HEK293 (cell line): ENCODE measurements around the gene MTMR10.

ENCODE experiments used
- FEZF1 ChIP-seq: fragments of 450-650 bp; formaldehyde crosslinking; IDR thresholded peaks from 2 replicates; pipeline ENCODE4 v1.5.1; 2016; ENCODE audit warnings: missing biosample characterization, missing genetic modification characterization
- MYNN ChIP-seq: fragments of 450-650 bp; formaldehyde crosslinking; IDR thresholded peaks from 2 replicates; pipeline ENCODE4 v1.5.1; 2016; ENCODE audit warnings: missing biosample characterization, missing genetic modification characterization, borderline replicate concordance
- SP2 ChIP-seq: fragments of 450-650 bp; formaldehyde crosslinking; IDR thresholded peaks from 2 replicates; pipeline ENCODE4 v1.5.1; 2016; ENCODE audit warnings: missing biosample characterization, missing genetic modification characterization
- TCF7L2 ChIP-seq: IDR thresholded peaks from 2 replicates; pipeline ENCODE4 v1.6.1; 2011; ENCODE audit warnings: low read depth, mild to moderate bottlenecking, inconsistent platforms, low read length, moderate library complexity, borderline replicate concordance
- YY1 ChIP-seq: fragments of 450-650 bp; formaldehyde crosslinking; IDR thresholded peaks from 2 replicates; pipeline ENCODE4 v1.5.1; 2018; ENCODE audit warnings: missing biosample characterization, missing genetic modification characterization
- ZNF2 ChIP-seq: fragments of 450-650 bp; formaldehyde crosslinking; IDR thresholded peaks from 2 replicates; pipeline ENCODE4 v1.5.1; 2016; ENCODE audit warnings: missing biosample characterization, missing genetic modification characterization
- ZNF423 ChIP-seq: fragments of 450-650 bp; formaldehyde crosslinking; IDR thresholded peaks from 2 replicates; pipeline ENCODE4 v1.5.1; 2016; ENCODE audit warnings: missing biosample characterization, missing genetic modification characterization
- ZNF707 ChIP-seq: fragments of 450-650 bp; formaldehyde crosslinking; IDR thresholded peaks from 2 replicates; pipeline ENCODE4 v1.5.1; 2016; ENCODE audit warnings: missing biosample characterization, missing genetic modification characterization
- ZNF785 ChIP-seq: fragments of 450-650 bp; formaldehyde crosslinking; IDR thresholded peaks from 2 replicates; pipeline ENCODE4 v1.5.1; 2016; ENCODE audit warnings: missing biosample characterization, missing genetic modification characterization
- TF ChIP-seq, protein P1 (sequence below): fragments of 450-650 bp; formaldehyde crosslinking; IDR thresholded peaks from 2 replicates; pipeline ENCODE4 v1.5.1; 2016; ENCODE audit warnings: missing biosample characterization, missing genetic modification characterization
- TF ChIP-seq, protein P2 (sequence below): fragments of 450-650 bp; IDR thresholded peaks from 2 replicates; pipeline ENCODE4 v1.5.1; 2018; ENCODE audit warnings: missing biosample characterization, mild to moderate bottlenecking, missing genetic modification characterization
- TF ChIP-seq, protein P3 (sequence below): fragments of 450-650 bp; formaldehyde crosslinking; optimal IDR thresholded peaks from 2 replicates; pipeline ENCODE3; 2016; ENCODE audit warnings: missing biosample characterization, mild to moderate bottlenecking, missing genetic modification characterization
- TF ChIP-seq, protein P4 (sequence below): fragments of 450-650 bp; formaldehyde crosslinking; IDR thresholded peaks from 2 replicates; pipeline ENCODE4 v1.5.1; 2017; ENCODE audit warnings: missing biosample characterization, missing genetic modification characterization
- TF ChIP-seq, protein P5 (sequence below): fragments of 450-650 bp; formaldehyde crosslinking; IDR thresholded peaks from 2 replicates; pipeline ENCODE4 v1.5.1; 2016; ENCODE audit warnings: missing biosample characterization, missing genetic modification characterization, low read depth

DNA sequence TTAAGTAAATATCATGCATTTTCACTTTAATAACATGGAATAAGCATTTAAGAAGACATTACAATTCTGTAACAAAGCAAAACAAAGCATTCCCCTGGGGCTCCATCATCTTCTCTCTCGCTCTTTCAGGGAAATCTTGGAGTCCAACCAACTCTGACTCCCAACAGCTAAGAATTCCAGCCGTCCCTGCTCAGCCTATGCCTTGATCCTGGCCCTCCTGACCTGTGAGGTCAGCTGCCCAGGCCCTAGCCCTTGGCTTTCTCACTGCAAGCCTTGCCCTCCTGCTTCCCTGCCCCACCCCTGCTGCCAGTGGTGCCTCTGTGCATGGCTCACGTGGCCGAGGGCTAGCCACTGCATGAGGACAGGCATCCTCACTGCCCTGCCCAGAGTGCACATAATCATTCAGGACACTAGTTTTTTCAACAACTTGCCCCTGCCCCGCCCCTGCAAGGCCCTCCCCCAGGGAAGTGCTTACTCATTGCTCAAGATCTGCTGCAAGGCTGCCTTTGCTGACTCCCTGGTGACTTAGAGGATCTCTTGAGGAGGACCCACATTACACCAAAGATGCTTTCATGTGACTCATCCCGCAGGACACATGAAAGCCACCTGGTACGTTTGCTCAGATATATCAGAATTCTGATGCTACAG is 37.6 kb downstream of the MTMR10 start:
- TF ChIP-seq, protein P1, sequence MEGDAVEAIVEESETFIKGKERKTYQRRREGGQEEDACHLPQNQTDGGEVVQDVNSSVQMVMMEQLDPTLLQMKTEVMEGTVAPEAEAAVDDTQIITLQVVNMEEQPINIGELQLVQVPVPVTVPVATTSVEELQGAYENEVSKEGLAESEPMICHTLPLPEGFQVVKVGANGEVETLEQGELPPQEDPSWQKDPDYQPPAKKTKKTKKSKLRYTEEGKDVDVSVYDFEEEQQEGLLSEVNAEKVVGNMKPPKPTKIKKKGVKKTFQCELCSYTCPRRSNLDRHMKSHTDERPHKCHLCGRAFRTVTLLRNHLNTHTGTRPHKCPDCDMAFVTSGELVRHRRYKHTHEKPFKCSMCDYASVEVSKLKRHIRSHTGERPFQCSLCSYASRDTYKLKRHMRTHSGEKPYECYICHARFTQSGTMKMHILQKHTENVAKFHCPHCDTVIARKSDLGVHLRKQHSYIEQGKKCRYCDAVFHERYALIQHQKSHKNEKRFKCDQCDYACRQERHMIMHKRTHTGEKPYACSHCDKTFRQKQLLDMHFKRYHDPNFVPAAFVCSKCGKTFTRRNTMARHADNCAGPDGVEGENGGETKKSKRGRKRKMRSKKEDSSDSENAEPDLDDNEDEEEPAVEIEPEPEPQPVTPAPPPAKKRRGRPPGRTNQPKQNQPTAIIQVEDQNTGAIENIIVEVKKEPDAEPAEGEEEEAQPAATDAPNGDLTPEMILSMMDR (tag by site-specific recombination), result no peak
- TF ChIP-seq ZNF785 (no peak), FEZF1 (no peak), ZNF2 (tag by site-specific recombination) (no peak), SP2 (tag by site-specific recombination) (no peak), TCF7L2 (no peak), MYNN (no peak), ZNF707 (no peak), ZNF423 (tag by site-specific recombination) (no peak), YY1 (tag by site-specific recombination) (no peak)
- TF ChIP-seq, protein P2, sequence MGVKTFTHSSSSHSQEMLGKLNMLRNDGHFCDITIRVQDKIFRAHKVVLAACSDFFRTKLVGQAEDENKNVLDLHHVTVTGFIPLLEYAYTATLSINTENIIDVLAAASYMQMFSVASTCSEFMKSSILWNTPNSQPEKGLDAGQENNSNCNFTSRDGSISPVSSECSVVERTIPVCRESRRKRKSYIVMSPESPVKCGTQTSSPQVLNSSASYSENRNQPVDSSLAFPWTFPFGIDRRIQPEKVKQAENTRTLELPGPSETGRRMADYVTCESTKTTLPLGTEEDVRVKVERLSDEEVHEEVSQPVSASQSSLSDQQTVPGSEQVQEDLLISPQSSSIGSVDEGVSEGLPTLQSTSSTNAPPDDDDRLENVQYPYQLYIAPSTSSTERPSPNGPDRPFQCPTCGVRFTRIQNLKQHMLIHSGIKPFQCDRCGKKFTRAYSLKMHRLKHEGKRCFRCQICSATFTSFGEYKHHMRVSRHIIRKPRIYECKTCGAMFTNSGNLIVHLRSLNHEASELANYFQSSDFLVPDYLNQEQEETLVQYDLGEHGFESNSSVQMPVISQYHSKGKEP (tag by site-specific recombination), result no peak
- TF ChIP-seq, protein P3, sequence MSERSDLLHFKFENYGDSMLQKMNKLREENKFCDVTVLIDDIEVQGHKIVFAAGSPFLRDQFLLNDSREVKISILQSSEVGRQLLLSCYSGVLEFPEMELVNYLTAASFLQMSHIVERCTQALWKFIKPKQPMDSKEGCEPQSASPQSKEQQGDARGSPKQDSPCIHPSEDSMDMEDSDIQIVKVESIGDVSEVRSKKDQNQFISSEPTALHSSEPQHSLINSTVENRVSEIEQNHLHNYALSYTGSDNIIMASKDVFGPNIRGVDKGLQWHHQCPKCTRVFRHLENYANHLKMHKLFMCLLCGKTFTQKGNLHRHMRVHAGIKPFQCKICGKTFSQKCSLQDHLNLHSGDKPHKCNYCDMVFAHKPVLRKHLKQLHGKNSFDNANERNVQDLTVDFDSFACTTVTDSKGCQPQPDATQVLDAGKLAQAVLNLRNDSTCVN, result no peak
- TF ChIP-seq, protein P4, sequence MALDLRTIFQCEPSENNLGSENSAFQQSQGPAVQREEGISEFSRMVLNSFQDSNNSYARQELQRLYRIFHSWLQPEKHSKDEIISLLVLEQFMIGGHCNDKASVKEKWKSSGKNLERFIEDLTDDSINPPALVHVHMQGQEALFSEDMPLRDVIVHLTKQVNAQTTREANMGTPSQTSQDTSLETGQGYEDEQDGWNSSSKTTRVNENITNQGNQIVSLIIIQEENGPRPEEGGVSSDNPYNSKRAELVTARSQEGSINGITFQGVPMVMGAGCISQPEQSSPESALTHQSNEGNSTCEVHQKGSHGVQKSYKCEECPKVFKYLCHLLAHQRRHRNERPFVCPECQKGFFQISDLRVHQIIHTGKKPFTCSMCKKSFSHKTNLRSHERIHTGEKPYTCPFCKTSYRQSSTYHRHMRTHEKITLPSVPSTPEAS (tag by site-specific recombination), result no peak
- TF ChIP-seq, protein P5, sequence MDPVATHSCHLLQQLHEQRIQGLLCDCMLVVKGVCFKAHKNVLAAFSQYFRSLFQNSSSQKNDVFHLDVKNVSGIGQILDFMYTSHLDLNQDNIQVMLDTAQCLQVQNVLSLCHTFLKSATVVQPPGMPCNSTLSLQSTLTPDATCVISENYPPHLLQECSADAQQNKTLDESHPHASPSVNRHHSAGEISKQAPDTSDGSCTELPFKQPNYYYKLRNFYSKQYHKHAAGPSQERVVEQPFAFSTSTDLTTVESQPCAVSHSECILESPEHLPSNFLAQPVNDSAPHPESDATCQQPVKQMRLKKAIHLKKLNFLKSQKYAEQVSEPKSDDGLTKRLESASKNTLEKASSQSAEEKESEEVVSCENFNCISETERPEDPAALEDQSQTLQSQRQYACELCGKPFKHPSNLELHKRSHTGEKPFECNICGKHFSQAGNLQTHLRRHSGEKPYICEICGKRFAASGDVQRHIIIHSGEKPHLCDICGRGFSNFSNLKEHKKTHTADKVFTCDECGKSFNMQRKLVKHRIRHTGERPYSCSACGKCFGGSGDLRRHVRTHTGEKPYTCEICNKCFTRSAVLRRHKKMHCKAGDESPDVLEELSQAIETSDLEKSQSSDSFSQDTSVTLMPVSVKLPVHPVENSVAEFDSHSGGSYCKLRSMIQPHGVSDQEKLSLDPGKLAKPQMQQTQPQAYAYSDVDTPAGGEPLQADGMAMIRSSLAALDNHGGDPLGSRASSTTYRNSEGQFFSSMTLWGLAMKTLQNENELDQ (tag by site-specific recombination), result no peak
